ENCODE results near the gene PLEKHG3.

Gene PLEKHG3

GRCh38 chr14:64708148-64709004 is 4.2 kb downstream of the PLEKHG3 start:
- DNase-seq, result peak; percentile 95

- no peak for DNase-seq
These were observed 4.9 kb downstream of the PLEKHG3 start for GRCh38 chr14:64709126-64709525.

DNA sequence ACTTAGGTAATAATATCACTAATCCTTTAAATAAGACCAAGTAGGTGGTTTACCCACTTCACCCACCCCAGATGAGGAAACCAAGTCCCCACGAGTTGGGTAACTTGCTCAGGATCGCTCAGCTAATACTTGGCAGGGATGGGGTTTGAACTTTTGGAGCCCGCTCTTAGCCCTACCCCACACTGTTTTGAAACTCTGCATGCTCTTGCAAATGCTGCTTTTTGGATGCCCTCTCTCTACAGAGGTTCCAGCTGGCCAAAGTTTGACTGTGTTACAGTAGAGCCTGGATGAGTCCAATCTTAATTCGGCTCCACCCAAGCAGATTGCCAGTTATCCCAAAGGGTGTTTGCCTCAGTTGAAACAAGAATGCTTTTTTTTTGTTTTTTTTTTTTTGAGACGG is 6.8 kb downstream of the PLEKHG3 start:
- no peak for DNase-seq

GRCh38 chr14:64713677-64714076 is 9.5 kb downstream of the PLEKHG3 start:
- DNase-seq, result no peak

DNA sequence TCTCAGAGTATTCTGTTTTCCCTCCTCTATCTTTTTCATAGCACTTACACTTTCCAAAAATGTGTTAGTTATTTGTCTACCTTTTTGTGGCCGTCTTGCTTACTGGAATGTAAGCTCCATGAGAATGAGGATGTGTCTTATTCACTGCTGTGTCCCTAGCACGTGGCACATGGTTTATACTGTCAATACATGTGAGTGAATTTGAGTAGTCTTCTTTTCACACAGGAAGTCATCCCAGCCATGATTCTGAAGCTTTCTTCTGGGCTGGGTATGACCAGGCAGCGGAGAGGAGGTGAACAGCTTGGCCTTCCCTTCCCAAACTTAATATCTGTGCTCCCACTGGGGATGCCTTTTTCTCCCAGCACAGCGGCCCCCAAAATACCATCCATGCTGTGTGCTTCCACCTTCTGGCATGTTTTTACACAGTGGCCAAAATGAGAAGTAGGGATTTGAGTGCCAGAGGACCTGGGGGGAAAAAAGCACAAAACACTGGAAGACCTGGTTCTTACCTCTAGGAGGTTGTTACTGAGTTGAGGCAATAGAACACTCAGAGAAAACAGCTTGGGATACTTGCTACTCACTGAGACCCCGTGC is 10.3 kb downstream of the PLEKHG3 start:
- no peak for DNase-seq

- no peak for DNase-seq
These were observed 11.0 kb downstream of the PLEKHG3 start for GRCh38 chr14:64715146-64715627.

DNA sequence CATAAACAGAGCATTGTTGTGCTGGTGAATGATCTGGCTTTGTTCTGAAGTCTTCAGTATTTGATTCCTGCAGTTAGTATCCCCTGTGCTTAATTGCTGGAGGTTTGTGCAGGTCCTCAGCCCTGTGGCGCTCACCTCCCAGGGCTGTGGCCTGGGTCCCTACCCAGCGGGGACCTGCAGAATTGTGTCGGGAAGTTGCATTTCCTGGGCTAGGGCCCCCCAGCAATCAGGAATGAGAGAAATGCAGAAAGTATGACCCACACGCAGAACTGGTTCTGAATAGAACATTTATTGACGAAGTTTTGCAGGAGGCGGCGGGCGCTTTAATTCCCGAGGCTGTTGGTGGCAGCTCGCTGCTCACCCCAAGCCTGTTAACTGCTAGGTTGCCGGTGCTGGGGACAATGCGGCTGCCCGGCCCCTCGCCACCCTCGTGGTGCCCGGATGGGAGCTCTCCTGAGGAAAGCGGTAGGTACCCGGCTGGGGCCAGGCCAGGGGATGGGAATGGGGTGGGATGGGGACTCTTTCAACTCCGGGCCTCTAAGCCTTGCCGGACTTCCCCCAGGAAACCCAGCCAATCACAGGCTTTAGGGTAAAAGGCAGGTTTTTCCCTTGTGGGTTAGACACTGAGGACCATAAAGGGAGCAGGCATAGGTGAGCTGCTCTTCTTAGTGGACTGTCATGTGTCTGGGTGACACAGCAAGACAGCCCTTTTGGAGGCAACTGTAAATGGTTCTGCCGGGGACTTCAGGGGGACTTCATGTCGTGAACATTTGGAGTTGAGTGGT is 11.6 kb downstream of the PLEKHG3 start:
- no peak for DNase-seq

DNA sequence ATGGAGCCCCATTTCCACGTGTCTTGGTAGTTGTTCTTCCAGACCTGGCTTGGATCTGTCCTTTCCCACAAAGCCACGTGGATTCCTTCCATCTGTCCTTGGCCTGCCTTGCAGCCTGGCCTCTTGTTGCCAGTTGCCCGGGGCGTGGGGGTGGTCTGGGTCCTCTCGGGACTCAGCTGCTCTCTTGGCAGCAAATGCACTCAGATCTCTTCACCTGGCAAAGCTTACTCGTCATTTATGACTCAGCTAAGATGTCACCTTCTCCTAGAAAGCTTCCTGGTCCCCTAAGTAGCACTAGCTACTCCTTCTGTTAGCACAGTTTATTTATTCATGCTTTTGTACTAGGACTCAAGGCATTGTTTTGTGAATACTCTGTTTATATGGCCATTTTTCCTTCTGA is 13.6 kb downstream of the PLEKHG3 start:
- DNase-seq, result no peak

- no peak for DNase-seq
These were observed 14.5 kb downstream of the PLEKHG3 start for GRCh38 chr14:64718762-64719161.

- DNase-seq, result no peak
These were observed 15.4 kb downstream of the PLEKHG3 start for GRCh38 chr14:64719601-64720000.

DNA sequence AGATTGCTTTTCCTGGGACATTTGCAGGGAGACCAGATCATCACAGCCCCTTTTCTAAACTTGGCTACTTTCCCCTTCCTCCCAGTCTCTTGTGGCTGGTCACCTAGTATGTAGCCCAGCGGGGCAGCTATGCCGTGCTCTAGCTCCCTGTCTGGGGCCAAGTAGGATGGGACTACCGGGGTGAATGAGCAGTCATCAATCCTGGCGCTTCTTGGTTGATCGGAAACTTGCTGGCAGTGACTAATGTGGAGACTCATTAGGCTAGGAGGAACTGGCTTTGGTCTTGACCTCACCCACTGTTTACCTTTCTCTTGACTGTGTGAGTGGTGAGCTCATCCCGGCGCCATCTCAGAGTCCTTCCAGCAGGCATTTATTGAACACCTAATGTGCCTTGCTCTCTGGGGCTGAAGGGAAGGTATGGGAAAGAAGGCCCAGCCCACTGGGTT is 15.9 kb downstream of the PLEKHG3 start:
- DNase-seq, result no peak

DNA sequence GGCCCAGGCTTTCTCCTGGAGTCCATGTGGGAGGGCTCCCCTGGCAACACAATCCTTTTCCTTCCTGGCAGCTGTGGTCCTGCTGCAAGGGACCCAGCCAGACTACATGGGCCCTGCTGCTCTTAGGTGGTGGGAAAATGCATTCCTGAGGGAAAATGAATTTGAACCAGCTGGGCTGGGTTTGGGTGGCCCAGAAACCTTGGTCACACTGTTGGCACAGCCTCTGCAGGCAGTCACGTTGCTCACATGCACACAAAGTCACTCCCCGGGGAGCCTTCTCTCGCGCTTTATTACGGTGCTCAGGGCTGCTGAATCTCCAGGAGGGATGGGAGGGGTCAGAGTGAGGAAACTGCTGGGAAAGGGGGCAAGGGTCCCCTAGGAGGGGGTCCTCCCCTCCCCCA is 17.2 kb downstream of the PLEKHG3 start:
- no peak for DNase-seq

DNA sequence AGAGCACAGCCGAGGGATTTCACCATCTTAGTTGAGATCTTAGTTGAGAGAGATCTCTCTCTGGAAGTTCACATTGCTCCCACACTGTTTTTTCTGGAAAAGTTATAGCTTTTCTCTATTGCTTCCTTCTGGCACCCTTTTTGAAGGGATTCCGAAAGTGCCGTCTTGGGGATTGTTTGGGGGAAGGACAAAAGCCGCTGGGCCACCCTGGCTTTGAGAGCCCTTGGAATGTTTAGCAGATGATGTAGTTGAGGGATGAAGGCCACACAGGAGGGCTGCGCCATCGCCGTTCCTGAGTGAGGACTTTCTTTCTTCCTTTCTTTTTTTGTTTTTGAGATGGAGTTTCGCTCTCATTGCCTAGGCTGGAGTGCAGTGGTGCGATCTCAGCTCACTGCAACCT is 17.7 kb downstream of the PLEKHG3 start:
- no peak for DNase-seq

DNA sequence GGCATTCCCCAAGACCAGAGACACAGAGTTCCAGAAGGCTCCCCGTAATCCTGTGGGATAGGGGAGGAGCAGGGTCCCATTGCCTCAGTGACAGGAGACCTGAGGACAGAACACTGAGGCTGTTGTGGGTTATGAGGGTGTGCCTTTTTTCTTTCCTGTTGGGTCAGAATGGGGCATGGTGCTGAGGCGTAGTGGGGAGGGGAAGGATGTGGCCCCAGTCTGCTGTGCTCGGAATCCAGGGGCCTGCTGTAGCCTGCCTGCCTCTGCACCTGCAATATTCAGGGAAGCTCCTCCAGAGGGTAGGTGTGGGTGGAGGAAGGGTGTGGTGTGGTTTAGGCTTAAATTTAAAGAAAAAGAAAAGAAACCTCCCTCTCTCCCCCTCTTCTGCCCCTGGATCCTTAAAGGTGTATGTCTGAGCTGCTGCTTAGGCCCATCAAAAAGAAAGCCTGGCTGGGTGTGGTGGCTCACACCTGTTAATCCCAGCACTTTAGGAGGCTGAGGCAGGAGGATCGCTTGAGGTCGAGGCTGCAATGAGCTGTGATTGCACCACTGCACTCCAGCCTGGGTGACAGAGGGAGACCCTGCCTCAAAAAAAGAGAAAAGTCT is 18.7 kb downstream of the PLEKHG3 start:
- DNase-seq, result no peak

DNA sequence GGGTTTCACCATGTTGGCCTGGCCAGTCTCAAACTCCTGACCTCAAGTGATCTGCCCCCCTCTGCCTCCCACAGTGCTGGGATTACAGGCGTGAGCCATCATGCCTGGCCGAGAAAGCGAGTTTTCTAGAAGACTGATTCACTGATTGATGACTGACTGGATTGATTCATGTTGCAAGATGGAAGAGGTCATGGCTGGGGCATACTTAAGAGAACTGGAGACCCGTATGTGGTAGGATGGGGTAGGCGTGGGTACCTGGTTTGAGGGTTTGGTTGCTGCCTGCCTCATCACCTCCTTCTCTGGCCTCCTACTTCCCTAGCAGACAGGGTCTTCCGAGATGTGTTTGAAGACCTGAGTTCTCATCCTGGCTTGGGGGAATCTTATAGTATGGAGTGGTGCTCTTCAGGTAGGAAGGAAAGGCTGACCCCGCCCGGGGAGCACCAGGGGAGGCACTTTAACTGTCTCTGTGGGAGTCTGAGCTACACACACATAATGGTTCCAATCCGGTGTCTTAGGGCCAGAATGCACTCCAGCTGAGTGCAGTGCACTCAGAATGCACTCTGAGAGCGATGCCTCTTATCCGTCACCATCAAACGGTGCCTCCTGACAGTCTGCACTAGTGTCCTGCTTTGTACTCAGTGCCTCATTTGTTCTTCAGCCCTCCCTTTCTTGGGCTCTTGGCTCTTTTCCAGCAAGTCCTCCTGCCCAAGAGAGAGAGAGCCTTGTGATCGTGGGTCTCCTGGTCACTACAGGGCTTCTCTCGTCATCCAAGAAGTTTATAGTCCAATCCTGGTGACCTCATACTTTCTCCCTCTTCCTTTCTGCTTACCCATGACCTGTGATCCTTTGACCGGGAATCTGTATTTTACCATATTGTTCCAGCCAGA is 19.7 kb downstream of the PLEKHG3 start:
- no peak for DNase-seq

DNA sequence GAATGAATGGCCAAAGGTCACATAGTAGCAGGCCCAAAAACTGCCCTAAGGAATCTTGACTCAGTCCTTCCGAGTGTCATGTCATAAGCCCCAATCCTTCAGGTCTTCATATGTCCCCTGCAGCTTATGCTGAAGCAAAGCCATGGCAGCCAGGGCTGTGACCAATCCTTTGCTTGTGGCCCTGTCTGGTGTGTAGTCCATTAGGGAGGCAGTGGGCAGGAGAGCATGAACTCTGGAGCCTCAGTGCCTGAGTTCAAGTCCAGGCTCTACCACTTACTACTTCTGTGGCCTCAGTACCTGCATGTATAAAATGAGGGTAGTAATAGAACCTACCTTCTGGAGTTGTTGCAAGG is 20.3 kb downstream of the PLEKHG3 start:
- DNase-seq, result no peak

DNA sequence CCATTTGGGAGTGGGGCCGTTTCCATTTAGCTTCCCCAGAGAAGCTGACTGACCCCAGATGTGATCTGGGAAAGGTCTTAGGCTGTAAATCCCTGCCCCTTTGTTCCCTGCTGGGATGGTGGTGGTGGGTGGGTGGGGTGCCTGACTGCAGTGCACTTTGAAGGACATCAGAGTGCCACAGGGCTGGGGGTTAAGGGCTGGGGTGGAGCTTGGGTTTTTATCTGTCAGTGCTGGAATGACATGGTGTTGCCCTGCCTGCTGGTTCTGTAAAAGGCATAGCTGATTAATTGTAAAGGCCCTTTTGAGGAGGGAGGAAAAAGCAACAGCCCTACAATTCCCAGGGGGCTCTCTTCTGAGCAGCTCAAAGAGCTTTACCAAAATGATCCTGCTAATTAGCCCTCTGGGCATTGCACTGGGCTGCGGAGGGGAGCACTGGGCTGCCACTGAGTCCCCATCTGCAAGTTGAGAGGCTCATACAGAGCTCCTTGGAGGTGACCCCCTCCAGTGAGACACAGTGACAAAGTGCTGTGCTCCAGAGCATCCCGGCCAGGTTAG is 21.1 kb downstream of the PLEKHG3 start:
- DNase-seq, result no peak

DNA sequence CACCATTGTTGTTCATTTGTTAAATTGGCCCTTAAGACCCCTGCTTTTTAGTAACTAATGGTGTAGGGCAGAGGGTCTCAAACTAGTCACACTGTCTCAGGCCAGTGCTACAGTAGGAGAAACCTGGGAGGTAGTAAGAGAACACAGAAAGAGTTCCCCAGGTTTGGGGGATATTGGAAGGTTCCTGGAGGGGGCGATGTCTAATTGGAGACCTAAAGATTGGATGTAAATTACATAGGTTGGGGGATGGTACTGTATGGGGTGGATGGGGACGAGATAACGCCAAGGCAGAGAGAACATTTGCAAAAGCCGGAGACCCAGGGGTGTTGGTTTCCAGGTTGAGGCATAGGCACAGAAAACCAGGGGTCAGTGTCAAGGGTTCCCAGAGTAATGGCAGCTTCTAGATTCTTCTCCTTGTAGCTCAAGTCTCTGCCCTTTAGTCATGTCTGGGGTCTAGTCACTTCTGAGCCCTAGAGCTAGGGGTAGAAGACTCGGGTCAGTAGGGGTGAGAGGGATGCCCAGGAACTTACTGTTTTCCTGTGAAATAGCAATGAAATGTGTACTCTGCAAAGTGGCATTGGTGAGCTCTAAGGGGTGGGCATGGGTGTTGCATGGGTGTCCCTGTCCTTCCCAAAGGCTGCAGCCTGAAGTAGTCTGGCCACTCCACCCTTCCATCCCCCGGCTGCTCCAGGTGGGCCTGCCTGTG is 21.8 kb downstream of the PLEKHG3 start:
- DNase-seq, result no peak

DNA sequence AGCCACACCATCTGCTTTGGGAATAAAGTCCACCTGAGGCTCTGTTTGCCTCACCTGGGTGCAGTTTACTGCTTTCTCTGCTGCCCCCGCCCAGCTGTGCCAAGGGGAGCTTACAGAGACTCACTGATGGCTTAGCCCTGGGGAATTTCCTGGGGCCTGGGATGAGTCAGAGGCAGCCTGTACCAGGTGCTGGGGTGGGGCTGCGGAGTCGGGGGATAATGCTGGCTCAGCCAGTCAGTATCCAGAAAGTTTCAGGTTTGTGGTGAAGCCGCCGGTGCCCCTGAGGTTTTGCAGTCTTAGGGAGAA is 22.3 kb downstream of the PLEKHG3 start:
- DNase-seq, result no peak

DNA sequence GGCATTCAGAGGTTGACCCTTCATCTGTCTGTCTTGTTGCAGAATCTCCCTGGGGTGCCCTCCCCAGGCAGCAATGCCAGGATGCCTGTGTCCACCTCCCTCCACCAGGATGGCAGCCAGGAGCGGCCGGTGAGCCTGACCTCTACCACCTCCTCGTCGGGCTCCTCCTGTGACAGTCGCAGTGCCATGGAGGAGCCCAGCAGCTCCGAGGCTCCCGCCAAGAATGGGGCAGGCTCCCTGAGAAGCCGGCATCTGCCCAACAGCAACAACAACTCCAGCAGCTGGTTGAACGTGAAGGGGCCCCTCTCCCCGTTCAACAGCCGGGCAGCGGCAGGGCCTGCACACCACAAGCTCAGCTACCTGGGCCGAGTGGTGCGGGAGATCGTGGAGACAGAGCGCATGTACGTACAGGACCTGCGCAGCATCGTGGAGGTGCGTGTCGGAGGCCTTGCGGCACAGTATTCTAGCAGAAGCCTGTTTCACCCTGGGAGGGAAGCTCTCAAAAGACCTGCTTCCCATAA is 23.4 kb downstream of the PLEKHG3 start:
- DNase-seq, result no peak

- no peak for DNase-seq
These were observed 23.9 kb downstream of the PLEKHG3 start for GRCh38 chr14:64728106-64728505.

Measured in AML-193 (cell line).